Mucosa of descending colon (tissue), 3 donors: Measurements from ENCODE around the gene TGFBI. TPM values are rescaled to one million over a fixed set of nuclear protein-coding genes. Genes with fewer than 3 reads are reported as not detected.

Source experiments
- ATAC-seq: fragments of 200-7000 bp; cut with Tn5 transposase; one replicate; pipeline ENCODE4 v1.9.1; 2020; ENCODE audit warnings: mild to moderate bottlenecking, moderate library complexity
- DNase-seq, 3 donors: peaks; one replicate each; pipeline ENCODE4 v3.0.0-alpha.2; 2020
- H3K36me3 ChIP-seq: fragments of 200-600 bp; one replicate; pipeline ENCODE4 v1.8.0; 2021; ENCODE audit warnings: low read depth, mild to moderate bottlenecking
- H3K4me1 ChIP-seq: fragments of 200-600 bp; one replicate; pipeline ENCODE4 v1.8.0; 2021; ENCODE audit warnings: low read depth, mild to moderate bottlenecking
- H3K4me3 ChIP-seq: fragments of 200-600 bp; one replicate; pipeline ENCODE4 v1.8.0; 2021; ENCODE audit warnings: mild to moderate bottlenecking
- H3K9me3 ChIP-seq: fragments of 200-600 bp; one replicate; pipeline ENCODE4 v1.8.0; 2021; ENCODE audit warnings: mild to moderate bottlenecking
- intact Hi-C, 2 donors: fragments of 100-400 bp; cut with DNase I in 1 of 2; cut with micrococcal nuclease in 1 of 2; formaldehyde crosslinking; loops; one replicate each; pipeline versions ENCODE4 v1.11.0 to v1.11.1; 2022; cut with DNase I, micrococcal nuclease
- total RNA-seq, 3 donors: library from RNA; stranded (reverse); fragmentation: NEBNext Ultra II Directional in 2 of 3; extraction: Animal tissue kit (Norgen Biotek cat#: 25700) in 2 of 3; gene quantifications; one replicate each; pipeline versions ENCODE4 v1.2.1 to v1.2.4, GENCODE V29; 2021 to 2023
- TF ChIP-seq, protein P1 (sequence below): fragments of 200-600 bp; IDR thresholded peaks from one replicate; pipeline ENCODE4 v1.8.0; 2022; ENCODE audit warnings: antibody characterized with exemption, mild to moderate bottlenecking
- donor health status: DM: no; HTN: no; CAD: no; lungs with moderate emphysema.
- donor health status: DM: no; HTN: no; CAD: no.
- donor health status: DM: no; HTN: yes; CAD: no.

TGFBI gene
- total RNA-seq, 3 donors from 2014 or later, result 26.8 to 77.1 (median 47.0) TPM

DNA sequence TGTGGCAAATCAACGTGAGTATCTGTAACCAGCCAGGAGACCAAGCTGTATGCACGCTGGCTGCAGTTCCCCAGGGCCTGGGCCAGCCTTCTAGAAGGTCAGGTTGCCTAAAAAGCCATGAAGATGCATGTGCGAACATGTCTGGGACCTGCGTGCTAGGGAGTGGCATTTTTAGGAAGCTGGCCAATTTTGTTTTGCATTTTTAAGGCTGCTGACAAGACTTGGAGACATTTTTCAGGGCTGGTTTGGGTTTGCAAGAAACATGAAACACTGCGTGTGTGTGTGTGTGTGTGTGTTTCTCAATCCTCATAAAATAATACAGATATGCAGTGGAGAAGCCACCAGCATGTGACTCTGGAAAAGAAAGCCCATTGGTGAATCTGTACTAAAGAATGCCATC lies 5.1 kb downstream of the TGFBI start:
- Histone ChIP-seq H3K4me1 (peaks cover 23% of the 10 kb centered on the region), H3K36me3 (no peaks in the 10 kb centered on the region), H3K4me3 (no peak overlapping the region), H3K9me3 (no peaks in the 10 kb centered on the region)
- no peak for ATAC-seq
- intact Hi-C loops, result no loop called here
- TF ChIP-seq, protein P1, sequence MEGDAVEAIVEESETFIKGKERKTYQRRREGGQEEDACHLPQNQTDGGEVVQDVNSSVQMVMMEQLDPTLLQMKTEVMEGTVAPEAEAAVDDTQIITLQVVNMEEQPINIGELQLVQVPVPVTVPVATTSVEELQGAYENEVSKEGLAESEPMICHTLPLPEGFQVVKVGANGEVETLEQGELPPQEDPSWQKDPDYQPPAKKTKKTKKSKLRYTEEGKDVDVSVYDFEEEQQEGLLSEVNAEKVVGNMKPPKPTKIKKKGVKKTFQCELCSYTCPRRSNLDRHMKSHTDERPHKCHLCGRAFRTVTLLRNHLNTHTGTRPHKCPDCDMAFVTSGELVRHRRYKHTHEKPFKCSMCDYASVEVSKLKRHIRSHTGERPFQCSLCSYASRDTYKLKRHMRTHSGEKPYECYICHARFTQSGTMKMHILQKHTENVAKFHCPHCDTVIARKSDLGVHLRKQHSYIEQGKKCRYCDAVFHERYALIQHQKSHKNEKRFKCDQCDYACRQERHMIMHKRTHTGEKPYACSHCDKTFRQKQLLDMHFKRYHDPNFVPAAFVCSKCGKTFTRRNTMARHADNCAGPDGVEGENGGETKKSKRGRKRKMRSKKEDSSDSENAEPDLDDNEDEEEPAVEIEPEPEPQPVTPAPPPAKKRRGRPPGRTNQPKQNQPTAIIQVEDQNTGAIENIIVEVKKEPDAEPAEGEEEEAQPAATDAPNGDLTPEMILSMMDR, result no peak
- no peak for DNase-seq

DNA sequence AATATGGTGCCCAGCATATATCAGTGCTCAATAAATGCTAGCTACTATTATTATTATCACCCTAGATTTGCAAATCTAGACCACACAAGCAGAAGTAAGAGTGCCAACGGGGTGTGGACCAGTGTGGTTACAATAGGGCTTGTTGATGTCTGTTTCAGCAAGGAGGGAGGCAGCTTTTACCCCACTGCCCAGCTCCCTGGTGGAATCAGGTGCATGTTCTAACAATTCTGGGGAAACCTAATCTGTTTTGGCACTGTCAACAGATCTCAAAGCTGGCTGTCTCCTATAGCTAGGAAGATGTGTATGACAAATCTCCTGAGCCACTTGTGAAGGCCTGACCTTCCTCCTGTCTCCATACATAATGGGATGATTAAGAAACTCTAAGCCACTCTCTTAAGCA lies 5.7 kb downstream of the TGFBI start:
- Histone ChIP-seq H3K9me3 (no peaks in the 10 kb centered on the region), H3K4me3 (no peak overlapping the region), H3K36me3 (no peaks in the 10 kb centered on the region), H3K4me1 (peaks cover 18% of the 10 kb centered on the region)
- no peak for DNase-seq
- intact Hi-C loops, result no loop called here
- ATAC-seq, result no peak
- TF ChIP-seq, protein P1, result no peak

DNA sequence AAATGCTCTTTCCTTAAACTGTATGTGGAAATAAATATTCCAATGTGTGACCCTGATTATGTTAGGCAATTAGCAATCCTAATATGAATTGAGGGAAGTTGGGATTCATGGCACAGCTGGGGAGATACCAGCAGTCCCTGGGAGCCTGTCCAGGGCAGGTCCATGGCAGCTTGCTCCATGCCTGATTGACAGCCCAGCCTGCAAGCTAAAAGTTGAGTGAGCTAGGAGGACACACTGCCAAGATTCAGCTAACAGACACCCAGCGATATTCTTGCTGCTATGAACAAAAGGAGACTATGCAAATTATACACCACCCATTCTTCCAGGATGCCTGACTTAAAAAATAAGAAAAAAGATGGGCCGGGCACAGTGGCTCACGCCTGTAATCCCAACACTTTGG lies 6.2 kb downstream of the TGFBI start:
- no peaks in the 10 kb centered on the region for H3K9me3 ChIP-seq
- no peak overlapping the region for H3K4me3 ChIP-seq
- no peak for ATAC-seq
- TF ChIP-seq, protein P1, result no peak
- DNase-seq, result no peak
- H3K4me1 ChIP-seq, result peaks cover 18% of the 10 kb centered on the region
- intact Hi-C loops, result no loop called here
- no peaks in the 10 kb centered on the region for H3K36me3 ChIP-seq

DNA sequence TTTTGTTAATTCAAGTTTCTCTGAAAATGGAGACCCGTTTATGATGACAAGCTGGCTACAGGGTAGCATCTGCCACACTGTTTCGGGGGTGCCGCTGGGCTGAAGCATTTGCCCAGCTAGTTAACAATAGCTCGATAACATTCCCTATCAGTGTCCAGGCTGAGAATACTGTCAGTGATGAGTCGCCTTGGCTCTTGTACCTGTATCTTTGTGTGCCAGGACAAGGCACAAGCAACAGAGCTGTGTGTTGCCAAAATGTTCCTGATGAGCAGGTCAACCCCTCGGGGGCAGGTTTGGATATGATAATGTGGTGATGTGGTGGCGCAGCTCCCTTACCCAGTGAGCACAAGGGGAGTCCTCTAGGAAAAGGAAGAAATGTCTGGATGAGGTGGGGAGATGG lies 7.0 kb downstream of the TGFBI start:
- DNase-seq (no peak), ATAC-seq (no peak)
- Histone ChIP-seq H3K4me3 (no peak overlapping the region), H3K4me1 (peaks cover 19% of the 10 kb centered on the region), H3K9me3 (no peaks in the 10 kb centered on the region), H3K36me3 (no peaks in the 10 kb centered on the region)
- TF ChIP-seq, protein P1, result no peak
- intact Hi-C loops, result no loop called here

DNA sequence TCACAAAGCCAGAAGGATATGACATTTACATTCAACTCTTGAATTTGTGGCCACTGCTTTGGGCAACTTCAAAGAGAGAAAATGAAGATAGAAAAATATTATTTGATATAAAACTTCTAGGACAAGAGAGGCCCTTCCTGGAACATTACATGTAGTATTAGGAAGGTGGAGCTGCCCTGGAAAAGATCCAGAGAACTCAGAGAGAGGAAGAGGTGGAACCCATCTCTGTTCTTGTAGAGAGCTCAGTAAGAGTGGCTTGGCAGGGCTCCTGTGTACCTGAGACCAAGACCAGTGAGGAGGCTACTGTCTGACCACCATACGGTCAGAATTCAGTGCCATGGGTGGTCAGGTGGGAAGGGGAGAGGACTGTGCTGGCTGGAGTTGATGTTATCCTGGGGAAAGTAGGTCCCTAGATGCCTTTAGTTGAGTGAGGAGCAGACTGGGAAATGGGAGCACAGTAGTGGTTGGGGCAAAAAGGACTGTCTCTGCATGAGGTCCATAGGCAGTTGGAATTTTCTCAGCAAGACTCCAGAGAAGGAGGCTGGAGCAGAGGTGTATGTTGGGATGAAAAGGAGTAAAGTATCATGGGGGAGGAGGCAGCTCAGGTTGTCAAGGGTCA lies 7.6 kb downstream of the TGFBI start:
- intact Hi-C loops, result no loop called here
- Histone ChIP-seq H3K9me3 (no peaks in the 10 kb centered on the region), H3K36me3 (no peaks in the 10 kb centered on the region), H3K4me3 (no peak overlapping the region), H3K4me1 (peaks cover 25% of the 10 kb centered on the region)
- ATAC-seq (peak; percentile 31), DNase-seq (no peak)
- TF ChIP-seq, protein P1, result no peak
